CD4-positive, CD25-positive, alpha-beta regulatory T cell (primary cell): ENCODE data around the gene PGAM5. TPM values are rescaled to one million over a fixed set of nuclear protein-coding genes. Genes with fewer than 3 reads are reported as not detected.

Experiments
- ATAC-seq, 2 donors: fragments of 150-1000 bp; cut with Tn5 transposase; one replicate each; pipeline ENCODE4 v1.10.0; 2021; ENCODE audit warnings: low read depth in 2 of 2, moderate number of reproducible peaks in 2 of 2, moderate library complexity in 1 of 2
- DNase-seq, 3 donors: peaks; one replicate each; pipeline versions ENCODE4 v3.0.0 to v3.0.0-alpha.2; 2012 to 2022; ENCODE audit warnings: mixed read lengths in 1 of 3
- H3K27ac ChIP-seq: one replicate; pipeline ENCODE4 v1.7.0; 2013; ENCODE audit warnings: mild to moderate bottlenecking, low read length; ENCODE audit not compliant: insufficient read depth, poor library complexity, severe bottlenecking
- H3K27me3 ChIP-seq: one replicate; pipeline ENCODE4 v1.7.0; 2013; ENCODE audit warnings: low read length; ENCODE audit not compliant: control insufficient read depth, insufficient read depth
- H3K36me3 ChIP-seq: one replicate; pipeline ENCODE4 v1.7.0; 2013; ENCODE audit warnings: mild to moderate bottlenecking, low read length, moderate library complexity; ENCODE audit not compliant: control insufficient read depth, insufficient read depth
- H3K4me1 ChIP-seq: 2 replicates; pipeline ENCODE4 v1.7.0; 2013; ENCODE audit warnings: mild to moderate bottlenecking, low read length; ENCODE audit not compliant: insufficient read depth, control insufficient read depth, poor library complexity, severe bottlenecking
- H3K4me3 ChIP-seq: one replicate; pipeline ENCODE4 v1.7.0; 2013; ENCODE audit warnings: low read depth, mild to moderate bottlenecking, low read length, moderate library complexity
- H3K9me3 ChIP-seq, 2 experiments: 1 replicate in 1 of 2; 2 replicates in 1 of 2; pipeline ENCODE4 v1.7.0; 2013; ENCODE audit warnings: low read length in 2 of 2, mild to moderate bottlenecking in 1 of 2, moderate library complexity in 1 of 2; ENCODE audit not compliant: control insufficient read depth in 2 of 2
- H3K27ac Mint-ChIP-seq, 3 donors: one replicate each; pipeline ENCODE4 v1.8.0; 2020 to 2022; ENCODE audit warnings: mild to moderate bottlenecking in 3 of 3, mixed read lengths in 3 of 3, moderate library complexity in 2 of 3
- H3K27me3 Mint-ChIP-seq: one replicate; pipeline ENCODE4 v1.8.0; 2022; ENCODE audit warnings: mild to moderate bottlenecking, mixed read lengths
- H3K36me3 Mint-ChIP-seq: one replicate; pipeline ENCODE4 v1.8.0; 2020; ENCODE audit warnings: mixed read lengths
- H3K4me1 Mint-ChIP-seq, 4 donors: one replicate each; pipeline ENCODE4 v1.8.0; 2020 to 2022; ENCODE audit warnings: mixed read lengths in 4 of 4, mild to moderate bottlenecking in 1 of 4
- H3K4me3 Mint-ChIP-seq, 4 donors: one replicate each; pipeline ENCODE4 v1.8.0; 2020 to 2022; ENCODE audit warnings: mild to moderate bottlenecking in 4 of 4, mixed read lengths in 4 of 4, moderate library complexity in 3 of 4
- H3K9me3 Mint-ChIP-seq, 7 donors: one replicate each; pipeline ENCODE4 v1.8.0; 2020 to 2022; ENCODE audit warnings: mixed read lengths in 7 of 7, mild to moderate bottlenecking in 3 of 7, moderate library complexity in 2 of 7
- polyA plus RNA-seq, 4 donors: library from polyadenylated mRNA; unstranded; fragments of 300-500 nt; fragmentation: Illumina TruSeq; gene quantifications; one replicate each; pipeline ENCODE4 v1.2.3, GENCODE V29; 2021
- total RNA-seq: library from RNA; stranded (reverse); gene quantifications from one replicate; pipeline ENCODE4 v1.2.3, GENCODE V29; 2022

The PGAM5 gene
- total and polyA plus RNA-seq, 5 donors from 2014 or later, result 17.5 to 25.3 (median 19.4) TPM

DNA sequence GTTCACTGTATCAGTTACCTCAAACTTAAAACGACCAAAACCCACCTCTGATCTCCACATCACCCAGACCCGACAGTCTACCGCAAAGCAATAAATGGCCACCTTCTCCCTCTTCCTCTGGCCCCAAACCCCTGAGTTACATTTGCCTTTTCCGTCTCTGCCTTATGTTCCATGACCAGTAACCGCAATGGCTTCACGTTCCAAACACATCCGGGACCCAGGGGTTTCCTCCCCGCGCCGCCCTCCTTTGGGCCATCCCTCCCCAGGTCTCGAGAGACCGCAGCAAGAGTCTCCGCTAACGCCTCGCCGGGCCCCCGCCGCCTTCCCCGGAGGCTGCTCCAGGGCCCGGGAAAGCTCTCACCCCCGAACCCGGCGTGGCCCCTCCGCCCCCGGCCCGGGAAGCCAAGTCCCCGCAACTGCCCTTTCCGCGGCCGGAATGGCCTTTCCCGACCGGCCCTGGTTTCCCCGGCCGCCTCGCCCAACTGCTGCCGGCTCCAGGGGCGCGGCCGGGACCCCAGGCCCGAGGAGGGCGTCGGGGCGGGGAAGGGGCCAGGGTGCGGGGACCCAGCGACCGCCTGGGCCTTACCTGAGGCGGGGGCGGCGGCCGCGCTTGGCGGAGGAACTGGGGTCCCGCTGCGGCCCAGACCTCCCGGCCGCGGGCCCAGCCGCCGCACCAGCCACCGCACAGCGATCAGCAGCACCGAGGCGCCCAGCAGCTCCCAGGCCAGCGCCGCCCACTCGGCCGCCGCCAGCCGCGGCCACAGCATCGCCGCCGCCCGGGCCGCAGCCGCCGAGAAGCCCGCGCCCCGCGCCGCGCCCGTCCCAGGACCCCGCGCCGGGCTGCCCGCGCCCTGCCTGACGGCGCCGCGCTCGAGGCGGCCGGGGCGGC lies 50.6 kb downstream of the PGAM5 start, which contains the start of gene ANKLE2:
Gene ANKLE2, minus strand, starts transcription at position 801 of the 889 bp plus-strand sequence. Its CDS starts 34 bp downstream, at position 767.
- H3K36me3 Mint-ChIP-seq, result no peaks in the 10 kb centered on the region
- no peaks in the 10 kb centered on the region for H3K9me3 ChIP-seq
- H3K27ac Mint-ChIP-seq, result peak within 1 kb of the TSS; percentile 93 to 99 (median 99)
- DNase-seq (peak; percentile 48 to 83 (median 62)), ATAC-seq (peak; percentile 44 to 55)
- no peaks in the 10 kb centered on the region for H3K27me3 ChIP-seq
- H3K4me1 ChIP-seq, result peaks cover 27% of the 10 kb centered on the region
- peaks cover 4% of the 10 kb centered on the region for H3K36me3 ChIP-seq
- H3K27ac ChIP-seq, result peak within 1 kb of the TSS; percentile 86
- peaks cover 5 to 43% (median 17%) of the 10 kb centered on the region in 4 donors for H3K4me1 Mint-ChIP-seq
- no peaks in the 10 kb centered on the region for H3K9me3 Mint-ChIP-seq
- H3K4me3 Mint-ChIP-seq, result peak within 1 kb of the TSS; percentile 93 to 98 (median 97)
- no peaks in the 10 kb centered on the region for H3K27me3 Mint-ChIP-seq
- H3K4me3 ChIP-seq, result peak within 1 kb of the TSS; percentile 86

DNA sequence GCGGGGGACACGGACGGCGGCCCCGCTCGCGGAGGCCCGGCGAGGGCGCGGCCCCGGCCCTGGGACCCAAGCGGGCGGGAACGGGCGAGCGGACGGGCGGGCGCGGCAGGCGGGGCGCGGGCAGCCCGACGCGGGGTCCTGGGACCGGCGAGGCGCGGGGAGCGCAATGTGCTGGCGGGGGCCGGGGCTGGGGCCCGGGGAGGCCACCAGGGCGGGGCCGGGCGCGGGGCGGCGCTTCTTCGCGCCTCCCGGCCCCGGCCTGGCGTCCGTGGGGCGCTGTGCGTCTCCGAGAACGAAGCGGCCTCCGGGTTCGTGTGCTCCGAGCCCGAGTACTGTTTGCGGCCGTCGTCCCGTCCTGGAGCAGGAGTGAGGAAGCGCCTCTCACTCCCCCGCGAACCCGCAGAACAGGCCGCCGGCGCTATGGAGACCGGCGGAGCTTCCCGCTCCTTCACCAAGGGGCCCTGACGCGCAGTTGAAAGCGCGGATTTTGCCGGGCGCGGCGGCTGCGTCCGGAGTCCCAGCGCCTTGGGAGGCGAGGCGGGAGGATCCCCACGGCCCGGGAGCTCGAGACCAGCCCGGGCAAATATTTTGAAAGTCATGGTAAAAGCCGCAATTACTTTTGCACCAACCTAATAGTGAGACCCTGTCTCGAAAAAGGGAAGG lies 51.4 kb downstream of the PGAM5 start:
- Mint-ChIP-seq H3K36me3 (no peaks in the 10 kb centered on the region), H3K9me3 (no peaks in the 10 kb centered on the region), H3K4me1 (peaks cover 5 to 40% (median 16%) of the 10 kb centered on the region in 4 donors), H3K27ac (no peak overlapping the region), H3K27me3 (no peaks in the 10 kb centered on the region), H3K4me3 (peak overlapping the region; percentile 77 to 87 (median 84))
- Histone ChIP-seq H3K4me3 (peak overlapping the region; percentile 64), H3K36me3 (peaks cover 3% of the 10 kb centered on the region), H3K9me3 (no peaks in the 10 kb centered on the region), H3K4me1 (peaks cover 27% of the 10 kb centered on the region), H3K27ac (peak overlapping the region; percentile 86), H3K27me3 (no peaks in the 10 kb centered on the region)
- ATAC-seq, result peak; percentile 94 to 96
- DNase-seq, result peak; percentile 78 to 88 (median 86)

DNA sequence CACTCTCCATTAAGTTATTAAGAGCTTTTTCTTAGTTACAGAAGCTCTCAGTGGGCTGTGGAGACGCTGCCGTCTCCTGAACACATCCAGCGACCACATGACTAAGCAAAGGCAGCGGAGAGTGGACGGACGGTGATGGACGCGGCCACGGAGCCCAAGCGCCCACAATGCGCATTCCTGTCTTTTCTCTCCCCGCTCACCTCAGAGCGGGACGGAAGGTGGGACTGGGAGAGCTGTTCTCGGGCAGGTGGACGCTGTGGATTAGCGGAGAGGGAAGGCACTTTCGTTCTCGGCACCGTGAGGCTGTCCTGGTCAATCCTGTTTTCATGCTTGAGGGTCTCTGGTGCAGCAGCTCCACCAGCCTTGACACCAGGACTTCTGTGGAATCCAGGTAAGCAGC lies 53.6 kb downstream of the PGAM5 start:
- no peaks in the 10 kb centered on the region for H3K9me3 ChIP-seq
- H3K4me1 Mint-ChIP-seq, result peaks cover 5 to 46% (median 20%) of the 10 kb centered on the region in 4 donors
- no peak overlapping the region for H3K4me3 ChIP-seq
- no peaks in the 10 kb centered on the region for H3K27me3 Mint-ChIP-seq
- peaks cover 33% of the 10 kb centered on the region for H3K4me1 ChIP-seq
- no peak overlapping the region for H3K27ac Mint-ChIP-seq
- no peaks in the 10 kb centered on the region for H3K36me3 Mint-ChIP-seq
- H3K27me3 ChIP-seq, result no peaks in the 10 kb centered on the region
- ATAC-seq, result no peak
- no peaks in the 10 kb centered on the region for H3K9me3 Mint-ChIP-seq
- H3K4me3 Mint-ChIP-seq, result no peak overlapping the region
- no peak overlapping the region for H3K27ac ChIP-seq
- DNase-seq, result no peak
- peaks cover 3% of the 10 kb centered on the region for H3K36me3 ChIP-seq

DNA sequence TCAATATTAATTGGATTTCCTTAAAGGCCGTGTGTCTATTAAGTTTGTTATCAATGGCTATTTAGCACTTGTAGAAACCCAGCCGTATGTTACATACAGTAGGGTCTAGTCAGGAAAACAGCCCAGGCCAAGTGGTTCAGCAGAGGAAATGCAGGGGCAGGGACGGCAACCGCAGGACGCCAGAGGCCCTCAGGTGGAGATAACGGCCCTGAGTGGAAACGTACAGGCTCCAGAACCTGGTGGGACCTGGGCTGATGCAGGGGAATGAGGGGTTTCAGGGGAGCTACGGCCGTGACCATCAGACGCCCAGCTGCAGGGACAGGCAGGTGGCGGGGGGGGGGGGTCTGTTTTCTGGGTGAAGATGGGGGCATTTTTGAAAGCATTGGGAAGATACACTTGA lies 54.7 kb downstream of the PGAM5 start:
- Histone ChIP-seq H3K9me3 (no peaks in the 10 kb centered on the region), H3K36me3 (no peaks in the 10 kb centered on the region), H3K27ac (no peak overlapping the region), H3K27me3 (no peaks in the 10 kb centered on the region), H3K4me3 (no peak overlapping the region), H3K4me1 (peaks cover 23% of the 10 kb centered on the region)
- Mint-ChIP-seq H3K4me1 (peaks cover 2 to 41% (median 15%) of the 10 kb centered on the region in 4 donors), H3K27ac (peak overlapping the region in 1 of 3 donors; percentile 44), H3K36me3 (no peaks in the 10 kb centered on the region), H3K4me3 (peak overlapping the region in 2 of 4 donors; percentile 15 to 38), H3K27me3 (no peaks in the 10 kb centered on the region), H3K9me3 (no peaks in the 10 kb centered on the region)
- ATAC-seq (no peak), DNase-seq (no peak)

DNA sequence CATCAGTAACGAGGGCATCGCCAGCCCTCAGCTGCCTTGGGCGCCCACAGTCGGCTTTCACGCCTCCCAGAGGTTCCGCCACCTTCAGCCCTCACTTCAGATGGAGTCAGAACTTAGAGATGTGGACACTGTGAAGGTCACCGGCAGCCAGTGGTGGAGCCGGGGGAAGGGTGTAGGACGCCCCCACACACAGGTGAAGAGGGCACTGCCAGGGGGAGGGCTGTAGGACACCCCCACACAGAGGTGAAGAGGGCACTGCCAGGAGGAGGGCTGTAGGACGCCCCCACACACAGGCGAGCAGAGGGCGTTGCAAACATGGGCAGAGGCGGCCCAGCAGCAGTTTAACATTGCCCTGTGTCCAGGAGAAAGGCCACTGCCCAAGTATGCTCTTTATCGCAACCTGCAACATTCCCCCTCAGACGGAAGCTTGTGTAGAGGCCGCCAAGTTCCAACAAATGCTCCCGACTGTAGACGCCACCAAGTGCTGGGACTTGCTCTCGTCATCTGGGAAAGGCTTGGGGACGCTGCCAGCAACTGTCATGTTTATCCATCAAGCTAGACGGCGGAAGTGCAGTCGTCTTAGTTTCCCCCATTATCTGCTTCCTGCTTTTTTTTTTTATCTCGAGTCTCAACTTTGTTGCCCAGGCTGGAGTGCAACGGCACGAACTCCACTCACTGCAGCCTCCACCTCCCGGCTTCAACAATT lies 55.9 kb downstream of the PGAM5 start:
- H3K27ac ChIP-seq, result no peak overlapping the region
- no peak overlapping the region for H3K27ac Mint-ChIP-seq
- no peaks in the 10 kb centered on the region for H3K36me3 ChIP-seq
- H3K9me3 Mint-ChIP-seq, result no peaks in the 10 kb centered on the region
- peaks cover 20% of the 10 kb centered on the region for H3K4me1 ChIP-seq
- H3K4me1 Mint-ChIP-seq, result peaks cover 4 to 39% (median 13%) of the 10 kb centered on the region in 4 donors
- ATAC-seq (no peak), DNase-seq (no peak)
- no peak overlapping the region for H3K4me3 Mint-ChIP-seq
- no peaks in the 10 kb centered on the region for H3K27me3 ChIP-seq
- H3K27me3 Mint-ChIP-seq, result no peaks in the 10 kb centered on the region
- H3K36me3 Mint-ChIP-seq, result no peaks in the 10 kb centered on the region
- H3K9me3 ChIP-seq, result no peaks in the 10 kb centered on the region
- no peak overlapping the region for H3K4me3 ChIP-seq

DNA sequence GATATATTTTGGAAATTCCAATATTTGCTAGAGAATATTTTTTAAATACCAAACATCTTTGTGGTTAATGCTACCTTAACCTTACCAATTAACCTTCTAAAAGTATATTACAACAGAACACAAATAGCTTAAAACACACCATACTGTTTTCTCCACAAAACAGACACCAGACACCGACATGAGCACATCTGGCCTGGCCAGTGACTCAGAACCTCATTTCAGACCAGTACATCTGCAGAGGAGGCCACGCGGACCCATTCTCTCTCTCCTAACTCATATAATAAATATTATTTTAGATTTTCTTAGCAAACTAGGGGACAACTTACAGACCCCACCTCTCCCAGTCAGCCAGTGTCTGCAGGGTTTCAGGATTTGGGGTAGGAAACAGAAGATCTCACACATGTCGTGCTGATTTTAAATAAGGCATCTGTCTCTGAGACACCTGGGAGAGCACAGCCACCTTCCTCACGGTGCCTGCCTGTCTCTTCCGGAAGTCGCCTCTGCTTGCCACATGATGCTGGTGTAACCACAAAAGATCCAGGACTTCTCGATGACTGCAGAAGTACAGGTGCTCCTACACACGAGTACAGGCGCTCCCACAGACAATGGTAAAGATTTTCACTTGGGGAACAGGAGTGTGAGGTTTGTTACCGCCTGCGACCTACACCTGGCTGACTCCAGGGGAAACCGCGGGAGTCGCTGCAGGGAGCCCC lies 60.6 kb downstream of the PGAM5 start:
- H3K9me3 ChIP-seq, result no peaks in the 10 kb centered on the region
- H3K27ac ChIP-seq, result peak overlapping the region; percentile 47
- H3K36me3 ChIP-seq, result peaks cover 16% of the 10 kb centered on the region
- H3K27me3 ChIP-seq, result no peaks in the 10 kb centered on the region
- no peaks in the 10 kb centered on the region for H3K9me3 Mint-ChIP-seq
- H3K4me3 ChIP-seq, result peak overlapping the region; percentile 16
- peaks cover 17% of the 10 kb centered on the region for H3K4me1 ChIP-seq
- peak overlapping the region; percentile 62 to 80 (median 74) for H3K27ac Mint-ChIP-seq
- peaks cover 4 to 47% (median 10%) of the 10 kb centered on the region in 4 donors for H3K4me1 Mint-ChIP-seq
- H3K36me3 Mint-ChIP-seq, result peaks cover 8% of the 10 kb centered on the region
- H3K4me3 Mint-ChIP-seq, result peak overlapping the region; percentile 41 to 70 (median 52)
- ATAC-seq (peak; percentile 72), DNase-seq (peak; percentile 18 to 68 (median 51))
- H3K27me3 Mint-ChIP-seq, result no peaks in the 10 kb centered on the region
